GM18511 (cell line): Measurements from ENCODE around the gene FSCN2.
A peak's percentile ranks its signal among the peaks of the same experiment; 100 is the strongest.

Experiments
- ATAC-seq: cut with Tn5 transposase; IDR thresholded peaks from one replicate; pipeline ENCODE4 v1.9.1; 2021; ENCODE audit warnings: mild to moderate bottlenecking, moderate library complexity; ENCODE audit not compliant: unreplicated experiment

The FSCN2 gene

DNA sequence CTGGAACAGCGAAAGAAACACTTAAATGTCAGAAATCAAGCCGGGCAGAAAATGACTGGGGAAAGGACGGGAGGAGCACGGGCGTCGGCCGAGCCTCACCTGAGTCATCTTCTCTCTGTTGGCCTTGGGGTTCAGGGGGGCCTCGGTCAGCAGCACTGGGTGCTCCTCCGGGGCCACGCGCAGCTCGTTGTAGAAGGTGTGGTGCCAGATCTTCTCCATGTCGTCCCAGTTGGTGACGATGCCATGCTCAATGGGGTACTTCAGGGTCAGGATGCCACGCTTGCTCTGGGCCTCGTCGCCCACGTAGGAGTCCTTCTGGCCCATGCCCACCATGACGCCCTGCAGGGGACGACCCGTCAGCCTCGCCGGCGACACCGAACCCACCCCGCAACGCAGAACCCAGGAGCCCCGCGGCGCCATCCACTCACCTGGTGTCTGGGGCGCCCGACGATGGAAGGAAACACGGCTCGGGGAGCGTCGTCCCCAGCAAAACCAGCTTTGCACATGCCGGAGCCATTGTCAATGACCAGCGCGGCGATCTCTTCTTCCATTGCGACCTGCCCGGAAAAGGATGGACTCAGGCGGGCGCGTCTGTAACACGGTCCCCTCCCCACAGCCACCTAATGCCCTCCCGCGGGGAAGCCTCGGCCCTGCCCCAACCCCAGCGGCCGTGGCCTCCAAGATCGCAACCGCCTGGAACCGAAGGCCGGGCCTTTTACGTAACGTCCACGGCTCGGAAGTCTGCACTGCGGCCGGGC lies 16.2 kb upstream of the FSCN2 start:
- ATAC-seq = no peak

DNA sequence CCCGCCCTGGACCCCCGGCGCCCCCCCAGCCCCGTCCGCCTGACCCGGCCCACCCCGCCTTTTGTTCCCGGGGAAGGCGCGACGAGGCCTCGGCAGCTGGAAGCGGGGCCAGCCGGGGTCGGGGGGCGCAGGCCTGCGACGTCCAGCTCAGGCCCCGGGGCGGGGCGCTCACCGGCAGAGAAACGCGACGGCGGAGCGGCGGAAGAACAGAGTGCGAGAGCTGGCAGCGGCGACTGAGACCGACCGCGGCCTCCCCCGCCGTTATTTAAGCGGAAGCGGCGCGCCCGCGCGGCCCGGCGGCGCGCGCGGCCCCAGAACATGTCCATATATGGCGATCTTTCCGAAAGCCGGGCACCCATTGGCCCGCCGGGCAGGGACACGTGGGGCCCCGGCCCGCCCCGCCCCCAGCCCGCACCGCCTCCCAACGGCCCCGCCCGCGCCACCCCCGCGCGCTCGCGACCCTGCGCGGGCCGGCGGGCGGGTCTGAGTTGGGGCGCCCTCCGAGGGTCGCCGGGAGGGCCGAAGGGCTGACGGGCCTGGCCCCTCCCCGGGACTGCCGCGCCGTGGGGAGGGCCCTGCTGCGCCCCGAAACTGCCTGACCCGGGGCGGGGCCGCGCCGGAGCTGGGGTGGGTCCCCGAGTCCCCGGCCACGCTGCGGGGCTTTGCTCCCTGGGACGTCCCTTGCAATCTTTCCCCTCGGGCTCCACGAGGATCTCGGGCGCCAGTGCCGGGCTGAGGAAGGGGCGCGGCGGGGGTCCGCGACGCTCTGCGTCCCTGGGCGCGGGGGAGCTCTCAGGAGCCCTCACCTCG lies 15.4 kb upstream of the FSCN2 start, which contains the start of gene ACTG1:
TSS of gene ACTG1 (minus strand) at position 238 of the 810 bp plus-strand sequence. CDS start 445 bp downstream, outside the sequence.
- ATAC-seq = no peak

DNA sequence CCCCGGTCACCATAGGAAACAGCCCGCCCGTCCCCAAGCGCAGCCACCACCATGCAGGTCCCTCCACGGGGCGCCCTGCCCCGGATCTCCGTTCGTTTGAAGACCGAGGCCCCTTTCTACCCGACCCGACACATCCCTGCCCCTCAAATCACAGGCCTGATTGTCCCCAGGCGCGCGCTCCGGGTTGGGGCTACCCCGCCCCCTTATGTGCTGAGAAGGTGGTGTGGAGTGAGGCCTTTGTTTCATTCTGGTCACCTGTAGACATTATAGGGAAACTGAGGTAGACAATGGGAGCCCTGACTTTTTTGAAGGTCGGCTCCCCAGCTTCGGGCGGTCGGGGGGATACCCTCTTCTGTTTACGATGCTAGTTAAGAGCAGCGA lies 14.8 kb upstream of the FSCN2 start:
- ATAC-seq = no peak

DNA sequence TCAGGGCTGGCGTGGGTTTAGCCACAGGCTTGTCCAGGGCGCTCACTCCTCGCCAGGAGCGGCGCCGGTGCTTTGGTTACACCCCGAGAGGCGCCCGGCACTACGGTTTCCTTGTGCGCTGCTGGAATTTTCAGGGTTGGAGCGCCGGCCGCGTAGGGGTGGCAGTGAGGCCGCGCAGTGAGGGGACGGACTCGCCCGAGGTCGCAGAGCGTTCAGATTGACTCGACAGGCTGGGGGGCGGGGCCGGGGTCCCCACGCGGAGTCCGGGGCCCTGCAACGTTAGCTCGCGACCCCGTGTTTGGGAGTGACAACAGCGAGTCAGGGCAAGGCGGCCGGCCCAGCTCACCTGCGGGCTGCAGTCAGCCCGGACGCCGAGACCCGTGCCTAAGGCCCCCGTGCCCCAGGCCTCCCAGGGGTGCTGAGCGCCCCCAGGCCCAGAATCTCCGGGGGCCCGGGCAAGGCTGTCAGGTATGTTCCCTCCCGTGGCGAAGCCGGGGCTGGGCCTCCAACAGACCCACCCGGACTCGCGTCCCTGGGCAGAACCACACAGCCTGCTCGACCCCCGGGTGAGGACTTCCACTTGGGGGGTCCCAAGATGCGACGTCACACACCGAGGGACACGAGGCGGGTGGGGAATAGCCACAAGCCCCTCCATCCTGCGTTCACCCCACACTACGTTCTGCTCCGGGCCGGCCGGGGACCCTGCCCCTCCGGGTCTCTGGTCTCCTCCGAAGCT lies 14.3 kb upstream of the FSCN2 start:
- no peak for ATAC-seq

DNA sequence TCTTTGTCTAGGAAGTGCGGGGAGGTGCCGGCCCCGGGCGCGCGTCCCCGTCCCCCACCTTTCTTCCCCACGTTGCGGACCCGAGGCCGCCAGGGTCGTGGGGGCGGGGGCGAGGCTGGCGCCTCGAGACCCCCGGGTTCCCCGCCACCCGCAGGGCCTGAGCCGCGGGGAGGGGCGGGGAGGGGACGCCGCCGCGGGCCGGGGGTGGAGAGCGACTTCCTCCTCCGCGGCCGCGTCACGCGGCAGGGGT lies 13.8 kb upstream of the FSCN2 start:
- ATAC-seq = no peak

DNA sequence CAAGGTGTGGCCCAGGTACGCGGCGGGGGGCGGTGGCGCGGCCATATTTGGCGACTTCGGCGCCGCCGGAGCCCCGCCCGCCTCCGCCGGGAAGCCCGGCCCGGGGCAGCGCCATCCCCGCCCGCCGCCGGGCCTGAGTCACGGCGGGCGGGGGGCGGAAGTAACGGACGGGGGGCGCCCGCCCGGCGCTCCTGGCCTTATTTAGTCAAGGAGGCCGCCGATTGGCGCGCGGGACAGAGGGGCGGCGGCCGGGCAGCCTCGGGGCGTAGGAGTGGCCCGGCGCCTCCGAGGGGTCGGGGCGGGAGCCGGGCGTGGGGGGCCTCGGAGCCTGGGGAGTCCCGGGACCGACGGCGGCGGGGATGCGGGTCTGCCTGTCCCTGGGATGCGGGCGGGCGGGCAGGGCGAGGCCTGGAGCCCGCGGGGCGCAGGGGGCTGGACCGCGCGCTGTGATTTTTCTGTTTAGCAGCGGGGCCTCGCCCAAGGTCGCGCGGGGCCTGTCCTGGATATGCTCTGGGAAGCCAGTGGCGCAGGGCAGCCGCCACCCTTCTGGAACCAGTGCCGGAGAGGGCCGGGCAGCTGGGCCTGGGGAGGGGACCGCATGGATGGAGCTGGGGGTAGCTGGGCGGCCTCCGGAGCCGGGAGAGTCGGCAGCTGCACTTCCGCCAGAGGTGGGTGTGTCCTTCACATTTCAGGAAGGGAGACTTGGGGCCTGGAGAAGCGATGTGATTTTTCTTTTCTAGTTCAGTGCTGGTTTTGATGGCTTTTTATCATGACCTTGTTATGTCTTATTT lies 13.2 kb upstream of the FSCN2 start:
- no peak for ATAC-seq

DNA sequence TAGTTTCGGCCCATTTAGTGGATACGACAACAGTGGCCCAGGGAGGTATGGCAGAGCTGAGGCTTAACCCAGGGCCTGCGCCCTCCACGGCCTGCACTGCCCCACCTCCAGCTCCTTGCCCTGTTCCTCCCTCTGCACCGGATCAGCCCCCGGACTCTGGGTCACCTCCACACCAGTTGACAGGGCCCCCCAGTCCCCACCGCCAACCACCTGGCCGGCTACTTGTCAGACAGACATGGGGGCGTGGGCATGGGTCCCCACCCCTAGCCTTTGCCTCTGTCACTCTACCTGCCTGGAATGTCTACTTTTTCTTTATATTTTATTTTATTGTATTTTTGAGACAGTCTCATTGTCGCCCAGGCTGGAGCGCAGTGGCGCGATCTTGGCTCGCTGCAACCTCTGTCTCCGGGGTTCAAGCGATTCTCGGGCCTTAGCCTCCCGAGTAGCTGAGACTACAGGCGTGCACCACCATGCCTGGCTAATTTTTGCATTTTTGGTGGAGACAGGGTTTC lies 12.6 kb upstream of the FSCN2 start:
- no peak for ATAC-seq

DNA sequence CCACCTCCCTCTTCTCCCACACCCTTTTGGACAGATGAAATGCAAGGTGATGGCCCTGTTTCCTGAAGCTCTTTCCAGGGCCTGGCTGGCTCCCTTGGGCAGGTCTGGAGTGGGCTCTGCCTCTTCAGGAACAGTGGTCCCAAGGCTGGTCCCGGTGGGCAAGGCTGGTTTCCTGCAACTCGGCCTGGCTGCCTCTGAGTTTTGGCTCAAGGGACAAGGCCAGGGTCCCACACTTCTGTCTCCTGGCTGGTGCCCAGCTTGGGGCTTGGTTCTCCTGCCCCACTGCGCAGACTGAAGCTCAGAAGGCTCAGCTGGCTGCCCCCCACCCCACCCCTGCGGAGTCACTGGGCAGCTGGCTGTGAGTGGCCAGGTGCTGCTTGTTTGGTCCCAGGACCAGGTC lies 11.7 kb upstream of the FSCN2 start:
- no peak for ATAC-seq

DNA sequence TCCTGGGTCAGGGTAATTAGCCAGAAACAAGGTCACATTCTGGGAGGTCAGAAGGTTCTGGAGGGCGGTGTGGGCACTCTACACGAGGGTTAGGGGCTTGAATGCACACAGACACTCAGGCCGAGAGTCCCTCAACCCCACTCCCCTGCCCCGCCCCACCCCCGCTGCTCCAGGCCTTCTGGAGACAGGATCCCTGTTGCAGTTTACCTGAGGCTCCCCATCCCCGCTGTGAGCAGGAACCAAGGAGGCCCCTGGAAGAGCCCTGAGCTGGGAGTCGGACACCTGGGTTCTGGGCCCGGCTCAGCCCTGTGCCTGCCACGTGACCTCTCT lies 11.2 kb upstream of the FSCN2 start:
- ATAC-seq = no peak

DNA sequence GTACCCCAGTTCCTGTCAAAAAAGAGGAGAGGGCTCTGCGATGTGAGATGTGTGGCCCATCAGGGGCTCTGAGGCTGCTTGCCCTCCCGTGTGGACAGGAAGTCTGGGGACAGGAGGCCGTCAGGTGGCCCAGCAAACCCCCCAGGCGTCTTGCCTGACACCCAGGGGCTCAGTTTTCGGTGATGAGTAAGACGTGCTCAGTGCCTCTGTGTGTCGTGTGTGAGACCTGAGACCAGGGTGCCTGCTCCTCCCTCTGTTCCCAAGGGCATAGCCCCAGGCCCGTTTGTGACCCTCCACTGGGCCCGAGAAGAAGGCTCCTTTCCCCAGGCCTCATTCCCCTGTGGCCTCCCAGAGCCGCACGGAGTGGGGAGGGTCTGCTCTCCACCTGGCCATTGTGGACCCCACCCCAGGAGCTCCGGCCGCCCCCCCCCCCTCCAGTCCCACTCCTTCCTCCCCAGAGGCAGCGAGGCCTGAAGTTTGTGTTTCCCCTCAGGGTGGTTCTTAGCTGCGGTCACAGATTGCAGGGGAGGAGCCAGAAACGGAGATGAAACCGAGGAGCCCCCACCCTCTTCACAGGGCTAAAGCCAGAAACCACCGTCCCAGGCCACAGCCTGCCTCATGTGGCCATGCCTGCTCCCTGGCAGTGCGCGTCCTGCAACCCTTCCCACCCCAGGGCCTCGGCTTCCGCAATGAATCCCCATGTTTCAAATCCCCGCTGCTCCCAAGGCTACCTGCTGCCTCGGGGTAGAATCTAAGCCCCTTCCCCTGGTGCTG lies 10.7 kb upstream of the FSCN2 start:
- peak; percentile 44 for ATAC-seq

DNA sequence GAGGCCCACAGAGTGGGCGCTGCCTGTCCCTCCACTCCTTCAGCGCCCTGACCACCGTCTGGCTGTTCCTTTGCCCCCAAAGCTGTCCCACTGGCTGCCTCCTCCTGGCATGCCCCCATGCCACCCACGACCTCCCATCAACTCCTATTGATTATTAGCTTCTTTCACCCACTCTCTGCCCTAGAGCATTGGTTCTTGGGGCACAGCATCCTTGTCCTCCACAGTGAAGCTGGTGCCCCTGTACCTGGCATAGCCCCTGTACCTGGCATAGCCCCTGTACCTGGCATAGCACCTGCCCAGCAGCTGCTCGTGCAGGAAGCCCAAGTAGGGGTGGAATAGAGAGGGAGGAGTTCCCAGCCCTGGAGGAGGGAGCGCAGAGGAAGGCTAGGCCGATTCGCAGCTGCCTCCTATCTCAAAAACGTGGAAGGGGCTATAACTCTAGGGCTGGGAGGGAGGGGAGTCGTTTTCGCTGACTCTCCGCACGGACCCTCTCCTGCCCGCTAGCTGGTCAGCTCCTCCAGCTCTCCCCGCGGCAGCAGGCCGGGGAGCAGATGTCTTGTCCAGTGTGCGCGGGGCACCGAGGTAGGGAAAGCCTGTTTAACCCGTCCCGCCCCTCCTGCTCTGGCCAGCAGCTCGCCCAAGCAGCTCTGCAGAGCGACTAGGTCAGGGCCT lies 9.9 kb upstream of the FSCN2 start:
- no peak for ATAC-seq

DNA sequence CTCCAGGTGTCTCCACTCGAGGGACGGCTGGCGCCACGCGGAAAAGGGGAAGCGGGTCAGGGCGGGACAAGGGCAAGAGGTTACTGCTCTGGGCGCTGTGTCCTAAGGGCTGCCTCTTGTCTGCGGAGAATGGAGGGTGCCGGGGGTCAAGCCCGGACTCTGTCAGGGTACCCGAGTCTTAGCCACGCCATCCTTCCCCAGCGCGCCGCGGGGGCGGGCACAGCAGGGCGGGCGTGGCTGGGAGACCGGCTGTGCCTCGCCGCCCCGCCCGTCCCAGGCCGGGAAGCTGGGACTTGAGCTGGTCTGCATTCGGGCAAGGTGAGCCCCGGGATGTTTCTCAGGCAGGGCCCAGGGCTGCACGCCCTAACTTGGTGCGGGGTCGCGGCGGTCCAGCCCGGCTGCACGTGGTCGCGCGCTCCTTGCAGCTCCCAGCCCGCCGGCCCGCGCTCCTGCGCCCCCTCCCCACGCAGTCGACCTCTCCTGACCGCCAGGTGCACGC lies 9.3 kb upstream of the FSCN2 start:
- ATAC-seq = no peak

DNA sequence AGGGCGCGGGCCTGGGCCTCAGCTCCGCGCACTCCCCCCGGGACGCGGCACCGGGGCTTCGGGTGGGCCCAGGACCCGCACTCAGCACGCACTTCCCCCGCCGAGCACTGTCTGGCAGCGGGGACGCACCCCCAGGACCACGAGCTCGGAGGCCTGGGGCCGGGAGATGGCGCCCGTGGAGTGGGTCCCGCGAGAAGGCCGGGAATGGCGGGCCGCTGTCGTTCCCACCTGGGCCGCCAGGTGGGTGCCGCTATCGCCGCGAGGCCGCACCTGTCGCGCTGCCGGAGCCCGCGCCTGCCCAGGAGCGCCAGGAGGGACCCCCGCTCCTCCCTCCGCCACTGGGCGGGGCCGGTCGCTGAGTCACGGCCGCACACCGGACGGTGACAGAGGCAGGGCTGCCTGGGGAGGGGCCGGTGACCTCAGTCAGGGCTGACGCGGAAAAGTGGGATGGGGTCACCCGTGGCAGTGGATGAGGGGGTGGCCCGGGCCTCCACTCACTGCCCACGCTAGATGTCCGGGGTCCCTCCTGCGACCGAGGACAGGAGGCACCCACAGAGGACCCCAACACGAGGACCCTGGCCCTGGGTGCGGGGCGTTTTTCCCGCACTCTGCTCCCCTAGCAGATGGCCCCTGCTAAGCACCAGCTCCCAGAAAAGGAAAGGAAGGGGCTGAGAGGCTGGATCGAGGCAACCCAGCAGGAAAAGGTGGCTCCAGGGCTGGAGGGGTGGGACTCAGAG lies 8.7 kb upstream of the FSCN2 start:
- ATAC-seq = peak; percentile 26

DNA sequence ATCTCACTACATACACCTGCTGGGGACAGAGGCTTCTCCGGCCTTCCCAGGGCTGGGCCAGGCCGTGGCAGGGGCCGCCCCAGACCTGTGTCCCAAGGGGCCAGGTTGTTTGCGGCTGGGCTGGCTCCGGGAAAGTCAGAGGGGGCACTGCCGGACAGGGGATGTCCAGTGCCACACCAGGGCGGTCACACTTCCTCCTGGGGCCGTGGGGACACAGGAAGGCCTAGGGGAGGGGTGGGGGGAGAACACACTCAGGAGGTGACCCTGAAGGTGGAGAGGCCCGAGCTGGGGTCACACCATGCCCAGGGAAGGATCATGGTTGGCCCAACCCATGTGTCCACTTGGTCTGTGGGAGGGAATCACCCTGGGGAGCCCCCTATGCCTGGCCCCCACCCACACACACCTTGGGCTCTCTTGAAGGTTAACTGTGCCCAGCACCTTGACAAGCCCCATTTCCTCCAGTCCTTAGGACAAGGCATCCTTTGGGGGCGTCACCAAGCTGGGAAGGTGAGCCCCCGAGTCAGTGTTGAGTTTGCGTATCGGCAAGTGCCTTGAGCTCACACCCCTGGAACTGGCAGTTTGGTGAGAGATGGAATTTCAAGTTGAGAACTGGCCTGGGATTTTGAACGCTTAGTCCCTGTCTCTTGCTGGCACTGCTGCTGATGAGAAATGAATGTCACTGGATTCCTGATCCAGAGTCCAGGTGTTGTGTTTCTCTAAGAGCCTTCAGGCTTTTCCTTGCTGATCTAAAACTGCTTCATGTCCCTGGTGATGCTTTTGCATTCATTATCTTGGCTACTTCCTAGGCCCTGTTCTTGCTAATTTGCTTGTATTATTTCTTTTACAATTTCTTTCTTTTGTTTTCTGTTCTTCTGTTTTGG lies 7.9 kb upstream of the FSCN2 start:
- ATAC-seq = no peak

DNA sequence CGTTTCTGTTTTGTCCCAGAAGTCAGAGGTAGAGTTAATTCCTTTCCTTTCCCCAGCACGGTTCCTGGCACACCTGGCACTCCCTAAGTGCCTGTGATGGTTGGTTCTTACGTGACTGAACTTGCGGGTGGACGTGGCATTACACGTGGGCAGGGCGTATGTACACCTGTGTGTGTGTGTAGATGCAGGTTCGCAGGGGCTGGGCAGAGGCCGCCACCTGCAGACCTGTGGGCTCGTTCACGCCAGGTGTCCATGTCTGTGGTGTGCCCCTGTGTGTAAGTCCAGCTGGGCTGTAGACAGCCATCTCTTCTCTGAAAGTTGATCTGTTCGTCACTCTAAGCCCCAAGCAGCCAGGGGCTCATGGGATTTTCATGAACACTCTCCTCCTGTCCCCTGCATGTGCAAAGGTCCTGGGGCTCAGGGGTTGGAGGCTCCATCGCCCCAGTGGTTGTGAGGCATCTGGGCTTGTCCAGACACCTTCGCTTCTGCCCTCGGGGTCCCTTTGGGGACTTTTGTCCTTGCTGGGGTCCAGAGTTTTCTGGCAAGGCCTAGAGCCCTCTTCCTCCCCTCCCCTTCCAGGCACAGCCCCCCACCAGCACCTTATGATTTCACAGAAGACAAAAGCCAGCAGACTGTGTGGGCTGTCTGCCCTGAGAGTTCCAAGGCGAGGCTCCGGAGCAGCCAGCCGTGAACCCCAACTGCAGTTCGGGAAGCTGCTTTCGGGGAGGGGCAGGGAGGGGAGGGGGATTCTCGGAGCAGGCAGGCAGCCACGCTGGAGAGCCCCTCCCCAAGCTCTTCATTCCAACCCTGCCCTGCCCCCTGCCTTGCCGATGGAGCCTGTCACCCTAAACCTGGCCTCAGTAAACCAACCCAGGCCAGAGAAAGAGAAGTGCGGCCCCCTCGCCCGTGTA lies 5.4 kb upstream of the FSCN2 start:
- no peak for ATAC-seq

DNA sequence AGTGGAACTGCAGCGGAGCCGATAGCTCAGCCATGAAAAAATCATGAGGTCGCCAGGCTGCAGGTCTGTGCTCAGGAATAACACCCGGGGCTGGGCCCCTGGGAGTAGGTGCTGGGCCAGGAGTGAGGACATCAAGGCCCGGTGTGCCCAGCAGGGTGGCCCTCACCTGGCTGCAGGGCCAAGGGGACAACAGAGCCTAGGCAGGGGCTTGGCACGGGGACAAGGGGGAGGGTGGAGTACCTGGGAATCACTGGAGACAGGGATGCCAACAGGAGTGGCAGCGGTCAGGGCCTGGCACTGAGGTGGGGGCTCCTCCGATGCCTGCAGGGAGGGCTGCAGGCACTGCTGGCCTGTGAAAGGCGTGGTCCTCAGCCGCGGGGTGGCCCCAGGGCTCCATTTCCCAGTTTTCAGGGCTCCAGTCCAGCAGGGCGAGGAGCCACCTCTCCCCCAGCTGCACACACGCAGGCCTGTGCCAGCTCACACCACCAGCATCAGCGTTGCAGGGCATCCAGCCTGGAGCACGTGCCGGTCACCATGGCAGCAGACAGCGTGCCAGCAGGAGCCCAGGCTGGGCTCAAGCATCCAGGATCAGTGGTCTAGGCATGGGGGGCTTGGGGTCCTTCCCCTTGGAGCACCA lies 4.7 kb upstream of the FSCN2 start:
- ATAC-seq = no peak
